BLaER1 (cell line): ENCODE results near the gene BPI.
"Not testable (repeated sequence)": the region's sequence is repeated elsewhere in the genome, so short reads cannot be mapped to it uniquely, and the experiment has no call there.

ENCODE experiments used
- H3K27ac ChIP-seq: shearing (Covaris generic); formaldehyde crosslinking; 2 replicates; pipeline ENCODE4 v1.8.1; 2022
- H3K27me3 ChIP-seq: shearing (Covaris generic); formaldehyde crosslinking; 2 replicates; pipeline ENCODE4 v1.8.1; 2022
- H3K36me3 ChIP-seq: shearing (Covaris generic); formaldehyde crosslinking; 2 replicates; pipeline ENCODE4 v1.8.1; 2022
- H3K4me1 ChIP-seq: shearing (Covaris generic); formaldehyde crosslinking; 2 replicates; pipeline ENCODE4 v1.8.1; 2022
- H3K4me2 ChIP-seq: shearing (Covaris generic); formaldehyde crosslinking; 2 replicates; pipeline ENCODE4 v1.8.1; 2022
- H3K4me3 ChIP-seq: shearing (Covaris generic); formaldehyde crosslinking; 2 replicates; pipeline ENCODE4 v1.8.1; 2022
- H3K9ac ChIP-seq: shearing (Covaris generic); formaldehyde crosslinking; 2 replicates; pipeline ENCODE4 v1.8.1; 2022
- H3K9me3 ChIP-seq: shearing (Covaris generic); formaldehyde crosslinking; 2 replicates; pipeline ENCODE4 v1.8.1; 2022
- H4K20me1 ChIP-seq: shearing (Covaris generic); formaldehyde crosslinking; 2 replicates; pipeline ENCODE4 v1.8.1; 2022
- Cebpa-rat ChIP-seq: shearing (Covaris generic); IDR thresholded peaks from 2 replicates; pipeline ENCODE4 v1.8.1; 2022

The BPI gene

GRCh38 chr20:38377039-38377685 lies 73.2 kb downstream of the BPI start:
- no peak overlapping the region for H3K27ac ChIP-seq
- no peak overlapping the region for H3K4me3 ChIP-seq
- no peaks in the 10 kb centered on the region for H4K20me1 ChIP-seq
- H3K27me3 ChIP-seq: no peaks in the 10 kb centered on the region
- H3K36me3 ChIP-seq: no peaks in the 10 kb centered on the region
- no peak overlapping the region for H3K4me2 ChIP-seq
- no peaks in the 10 kb centered on the region; the same call in 1 of the 2 replicates for H3K9me3 ChIP-seq
- H3K9ac ChIP-seq: no peak overlapping the region
- no peak for TF ChIP-seq Cebpa-rat
- H3K4me1 ChIP-seq: no peaks in the 10 kb centered on the region

GRCh38 chr20:38377838-38378237 lies 73.9 kb downstream of the BPI start:
- not testable (repeated sequence) for H3K36me3 ChIP-seq, H3K4me1 ChIP-seq, H4K20me1 ChIP-seq, H3K4me3 ChIP-seq, H3K27me3 ChIP-seq, H3K27ac ChIP-seq, H3K4me2 ChIP-seq, H3K9ac ChIP-seq, H3K9me3 ChIP-seq

GRCh38 chr20:38383147-38383546 lies 79.2 kb downstream of the BPI start:
- Histone ChIP-seq H4K20me1 (no peaks in the 10 kb centered on the region), H3K27ac (no peak overlapping the region), H3K9ac (no peak overlapping the region), H3K4me2 (no peak overlapping the region), H3K27me3 (no peaks in the 10 kb centered on the region), H3K36me3 (no peaks in the 10 kb centered on the region), H3K4me3 (no peak overlapping the region), H3K9me3 (no peaks in the 10 kb centered on the region; the same call in 1 of the 2 replicates), H3K4me1 (no peaks in the 10 kb centered on the region)
- TF ChIP-seq Cebpa-rat: no peak

GRCh38 chr20:38386004-38386403 lies 82.0 kb downstream of the BPI start:
- TF ChIP-seq Cebpa-rat: no peak
- no peak overlapping the region for H3K4me3 ChIP-seq
- no peaks in the 10 kb centered on the region for H3K27me3 ChIP-seq
- no peak overlapping the region for H3K9ac ChIP-seq
- H3K9me3 ChIP-seq: no peaks in the 10 kb centered on the region
- no peaks in the 10 kb centered on the region for H4K20me1 ChIP-seq
- H3K4me1 ChIP-seq: no peaks in the 10 kb centered on the region
- no peaks in the 10 kb centered on the region for H3K36me3 ChIP-seq
- H3K4me2 ChIP-seq: no peak overlapping the region
- no peak overlapping the region for H3K27ac ChIP-seq

GRCh38 chr20:38386851-38387250 lies 82.9 kb downstream of the BPI start:
- TF ChIP-seq Cebpa-rat: no peak
- Histone ChIP-seq H3K27ac (no peak overlapping the region), H3K36me3 (no peaks in the 10 kb centered on the region), H3K9me3 (no peaks in the 10 kb centered on the region), H3K9ac (no peak overlapping the region), H4K20me1 (no peaks in the 10 kb centered on the region), H3K4me3 (no peak overlapping the region), H3K4me1 (no peaks in the 10 kb centered on the region), H3K4me2 (no peak overlapping the region), H3K27me3 (no peaks in the 10 kb centered on the region)
